KOPT-K1 (cell line): ENCODE measurements around the gene NSMF.

Source experiments
- H3K27ac ChIP-seq: fragments of 200-600 bp; sonication (generic); 2 replicates; pipeline ENCODE4 v1.5.1; 2016; ENCODE audit warnings: antibody characterized with exemption, mild to moderate bottlenecking, low read depth, low read length; ENCODE audit not compliant: poor library complexity, severe bottlenecking
- H3K36me3 ChIP-seq: fragments of 200-600 bp; sonication (generic); 2 replicates; pipeline ENCODE4 v1.5.1; 2017; ENCODE audit warnings: antibody characterized with exemption, mild to moderate bottlenecking, low read length, moderate library complexity; ENCODE audit not compliant: insufficient read depth
- H3K9me3 ChIP-seq: fragments of 200-600 bp; sonication (generic); 2 replicates; pipeline ENCODE4 v1.5.1; 2017; ENCODE audit warnings: antibody characterized with exemption, low read length, mild to moderate bottlenecking; ENCODE audit not compliant: insufficient read depth, poor library complexity, severe bottlenecking

The NSMF gene

DNA sequence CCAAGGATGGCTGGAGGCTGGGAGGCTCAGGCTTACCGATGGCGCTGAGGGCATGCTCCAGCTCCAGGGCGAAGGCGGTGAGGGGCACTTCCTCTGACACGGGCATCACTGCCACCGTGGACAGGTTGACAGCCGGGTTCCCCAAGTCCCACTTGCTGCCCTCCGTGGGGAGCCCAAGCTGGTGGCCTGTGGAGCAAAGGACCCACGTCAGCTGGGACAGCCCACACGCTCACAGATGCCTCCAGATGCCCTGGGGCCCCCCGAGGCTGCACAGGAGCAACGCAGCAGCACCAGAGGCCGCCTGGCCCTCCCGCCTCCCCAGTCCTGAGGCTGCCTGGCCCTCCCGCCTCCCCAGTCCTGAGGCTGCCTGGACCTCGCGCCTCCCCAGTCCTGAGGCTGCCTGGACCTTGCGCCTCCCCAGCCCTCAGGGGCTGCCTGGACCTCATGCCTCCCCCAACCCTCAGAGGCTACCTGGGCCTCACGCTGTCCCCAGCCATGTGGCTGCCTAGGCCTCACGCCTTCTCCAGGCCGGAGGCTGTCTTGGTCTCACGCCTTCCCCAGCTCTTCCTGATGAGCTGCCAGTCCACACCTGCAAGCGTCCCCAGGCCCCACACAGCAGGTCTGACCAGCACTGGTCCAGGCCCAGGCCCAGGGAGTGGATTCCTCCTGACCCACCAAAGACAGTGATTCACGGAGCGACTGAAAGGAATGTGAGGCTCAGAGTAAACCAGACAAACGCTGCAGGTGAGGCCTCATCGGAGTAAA, 25.6 kb upstream of the NSMF start:
- no peaks in the 10 kb centered on the region for H3K9me3 ChIP-seq
- H3K36me3 ChIP-seq = no peaks in the 10 kb centered on the region
- H3K27ac ChIP-seq = no peak overlapping the region

DNA sequence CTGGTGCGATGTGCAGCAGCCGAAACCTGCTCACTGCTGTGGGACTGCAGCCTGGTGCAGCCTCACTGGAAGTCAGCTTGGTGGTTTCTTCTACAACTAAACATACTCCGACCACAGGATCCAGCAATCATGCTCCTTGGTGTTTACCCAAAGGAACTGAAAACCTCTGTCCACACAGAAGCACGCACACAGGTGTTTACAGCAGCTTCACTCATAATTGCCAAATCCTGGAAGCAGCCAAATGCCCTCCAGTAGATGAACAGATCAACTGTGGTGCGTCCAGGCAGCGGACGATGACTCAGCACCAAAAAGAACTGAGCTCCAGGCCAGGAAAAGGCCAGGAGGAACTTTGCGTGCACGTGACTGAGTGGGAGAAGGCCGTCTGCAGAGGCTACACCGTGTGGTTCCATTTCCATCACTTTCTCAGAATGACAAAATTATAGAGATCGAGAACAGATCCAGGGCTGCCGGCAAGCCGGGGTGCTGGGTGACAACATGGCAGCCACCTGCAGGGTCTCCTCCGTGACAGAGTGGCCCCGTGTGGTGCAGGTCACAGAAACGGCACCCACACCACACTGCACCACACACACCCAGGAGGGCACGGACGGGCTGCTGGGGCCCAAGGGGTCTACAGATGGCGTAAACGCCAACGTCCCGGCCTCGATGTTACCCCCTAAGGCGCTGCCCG, 23.1 kb upstream of the NSMF start:
- Histone ChIP-seq H3K9me3 (no peaks in the 10 kb centered on the region), H3K36me3 (no peaks in the 10 kb centered on the region), H3K27ac (no peak overlapping the region)

DNA sequence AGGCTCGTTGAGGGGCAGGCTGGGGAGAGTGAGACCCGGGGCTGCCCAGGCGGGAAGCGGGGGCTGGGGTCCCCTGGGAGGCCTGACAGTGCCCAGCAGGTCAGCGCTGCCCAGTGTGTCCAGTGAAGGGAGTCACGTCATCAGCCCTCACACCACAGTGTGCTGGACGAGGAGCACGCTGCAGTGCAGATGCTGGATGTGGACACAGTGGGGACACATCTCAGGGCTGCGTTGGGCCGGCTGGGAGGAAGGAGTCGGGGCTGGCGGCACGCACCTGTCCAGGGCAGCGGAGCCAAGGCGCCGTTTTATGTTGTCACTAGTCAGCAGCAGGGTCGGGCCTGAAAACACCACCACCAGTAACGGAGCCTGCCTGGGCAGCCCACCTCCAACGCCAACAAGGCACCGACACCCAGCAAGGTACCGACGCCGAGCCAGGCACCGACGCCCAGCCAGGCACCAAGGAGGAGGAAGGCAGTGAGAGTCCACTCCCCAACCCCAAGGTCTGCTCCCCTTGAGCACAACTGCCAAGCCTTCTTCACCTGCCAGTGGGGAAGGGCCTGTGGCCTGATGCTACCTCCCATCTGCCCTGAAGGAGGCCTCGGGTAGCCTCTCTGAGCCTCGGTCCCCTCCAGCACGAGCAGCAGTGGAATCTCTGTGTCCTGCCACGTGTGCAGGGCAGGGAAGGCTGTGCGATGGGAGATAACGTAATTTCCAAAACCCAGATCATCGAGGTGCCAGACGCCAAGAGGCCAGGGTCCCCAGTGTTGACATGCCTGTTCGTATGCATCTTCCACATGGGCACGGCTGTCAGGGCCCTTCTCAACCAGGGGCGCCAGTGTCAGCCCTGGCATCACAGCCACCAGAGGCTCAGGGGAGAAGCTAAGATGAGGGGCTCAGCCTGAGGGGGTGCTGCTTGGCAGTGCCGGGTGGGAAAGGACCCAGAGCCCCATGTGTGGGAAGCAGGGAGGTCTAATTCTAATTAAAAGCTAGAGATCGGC, 21.9 kb upstream of the NSMF start:
- Histone ChIP-seq H3K36me3 (no peaks in the 10 kb centered on the region), H3K27ac (no peak overlapping the region), H3K9me3 (peaks cover 12% of the 10 kb centered on the region)

DNA sequence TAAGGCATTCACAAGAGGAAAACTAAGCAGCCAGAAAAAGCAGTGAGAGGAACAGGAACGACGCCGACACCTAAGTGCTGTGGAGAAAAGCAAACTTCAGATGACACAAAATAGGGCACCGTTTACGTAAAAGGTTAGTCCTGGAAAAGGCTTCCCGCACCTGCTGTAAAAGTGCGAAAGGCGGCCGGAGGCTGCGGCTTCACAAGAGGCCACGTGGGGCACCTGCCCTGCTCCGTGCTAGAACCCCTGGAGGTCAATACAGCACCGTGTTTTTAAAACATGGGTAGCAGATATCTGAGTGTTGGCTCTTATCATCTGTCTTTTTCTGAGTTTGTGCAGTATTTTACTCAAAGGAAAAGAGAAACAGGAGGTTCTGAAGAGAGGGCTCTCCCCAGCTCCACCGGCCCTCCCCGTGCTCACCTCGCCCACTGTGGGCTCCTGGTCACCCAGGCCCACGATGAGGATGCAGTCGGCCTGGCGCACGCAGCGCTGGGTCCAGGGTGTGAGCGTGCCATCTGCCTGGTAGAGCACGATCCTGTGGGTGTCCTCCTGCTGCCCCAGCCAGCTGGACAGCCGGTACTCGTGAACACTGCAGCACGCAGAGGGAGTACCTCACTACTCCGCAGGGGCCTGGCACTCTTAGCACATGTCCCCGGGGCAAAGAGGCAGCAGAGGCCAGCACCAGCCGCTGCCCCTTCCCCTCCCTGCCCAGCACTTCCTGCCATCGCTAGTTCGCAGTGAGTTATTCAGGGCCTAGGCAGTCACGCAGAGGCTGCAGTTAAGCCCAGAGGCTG, 21.0 kb upstream of the NSMF start:
- Histone ChIP-seq H3K27ac (no peak overlapping the region), H3K9me3 (peaks cover 19% of the 10 kb centered on the region), H3K36me3 (no peaks in the 10 kb centered on the region)

DNA sequence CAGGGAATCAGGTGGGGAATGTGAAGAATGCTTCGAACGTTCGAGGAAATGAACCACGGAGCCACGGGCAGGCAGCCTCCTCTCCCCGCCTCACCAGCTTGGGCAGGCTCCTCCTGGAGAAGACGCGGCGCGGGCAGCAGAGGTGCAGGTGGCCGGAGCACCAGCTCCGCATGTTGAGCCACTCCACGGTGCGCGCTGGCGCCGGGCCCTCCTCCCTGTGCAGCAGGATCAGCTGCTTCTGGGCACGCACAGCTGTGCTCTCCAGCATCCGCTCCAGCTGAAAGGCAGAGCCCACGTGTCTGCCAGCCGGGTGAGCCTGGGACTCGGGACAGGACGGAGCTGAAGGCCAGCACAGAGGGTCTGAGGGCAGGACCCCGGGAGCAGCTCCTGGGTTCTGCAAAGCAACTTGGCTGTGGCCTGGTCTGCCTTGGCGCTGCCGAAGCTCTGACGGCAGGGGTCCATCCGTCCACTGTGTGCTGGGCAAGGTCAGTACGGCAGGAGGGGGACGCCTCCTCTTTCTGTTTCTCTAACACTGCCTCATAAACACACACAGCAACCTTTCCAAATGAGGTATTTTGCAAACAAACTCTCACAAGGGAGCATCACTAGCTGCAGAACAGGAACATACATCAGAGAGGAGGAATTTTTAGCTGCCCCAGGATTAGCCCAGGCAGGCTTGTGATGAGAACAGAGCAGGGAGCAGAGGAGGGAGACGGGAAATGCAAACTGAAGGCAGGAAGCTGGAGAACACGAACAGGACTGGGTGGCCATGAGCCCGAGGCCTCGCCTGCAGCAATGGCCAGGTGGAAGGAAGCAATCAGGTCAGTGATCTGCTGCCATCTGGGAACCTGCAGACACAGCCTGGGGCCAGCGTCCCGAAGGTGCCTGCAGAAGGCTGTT, 20.1 kb upstream of the NSMF start:
- H3K27ac ChIP-seq = no peak overlapping the region

DNA sequence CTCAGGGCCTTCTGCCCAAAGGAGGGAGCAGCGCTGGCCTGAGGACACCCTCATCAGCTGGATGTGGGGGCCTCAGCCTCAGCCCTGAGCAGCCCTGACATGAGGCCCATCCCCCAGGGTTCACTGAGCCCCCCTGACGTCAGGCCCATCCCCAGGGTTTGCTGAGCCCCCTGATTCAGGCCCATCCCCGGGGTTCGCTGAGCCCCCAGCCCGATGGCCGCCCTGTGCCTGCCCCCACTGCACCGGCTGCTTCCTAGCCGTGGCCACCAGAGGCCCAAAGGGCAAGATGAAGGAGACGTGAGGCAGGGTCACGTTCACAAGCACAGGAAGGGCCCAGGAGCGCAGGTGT, 19.5 kb upstream of the NSMF start:
- no peaks in the 10 kb centered on the region for H3K36me3 ChIP-seq
- no peak overlapping the region for H3K27ac ChIP-seq
- H3K9me3 ChIP-seq = peaks cover 32% of the 10 kb centered on the region

More for the DNA sequence above, 20.1 kb upstream of the NSMF start:
- Histone ChIP-seq H3K36me3 (no peaks in the 10 kb centered on the region), H3K9me3 (peaks cover 28% of the 10 kb centered on the region)

DNA sequence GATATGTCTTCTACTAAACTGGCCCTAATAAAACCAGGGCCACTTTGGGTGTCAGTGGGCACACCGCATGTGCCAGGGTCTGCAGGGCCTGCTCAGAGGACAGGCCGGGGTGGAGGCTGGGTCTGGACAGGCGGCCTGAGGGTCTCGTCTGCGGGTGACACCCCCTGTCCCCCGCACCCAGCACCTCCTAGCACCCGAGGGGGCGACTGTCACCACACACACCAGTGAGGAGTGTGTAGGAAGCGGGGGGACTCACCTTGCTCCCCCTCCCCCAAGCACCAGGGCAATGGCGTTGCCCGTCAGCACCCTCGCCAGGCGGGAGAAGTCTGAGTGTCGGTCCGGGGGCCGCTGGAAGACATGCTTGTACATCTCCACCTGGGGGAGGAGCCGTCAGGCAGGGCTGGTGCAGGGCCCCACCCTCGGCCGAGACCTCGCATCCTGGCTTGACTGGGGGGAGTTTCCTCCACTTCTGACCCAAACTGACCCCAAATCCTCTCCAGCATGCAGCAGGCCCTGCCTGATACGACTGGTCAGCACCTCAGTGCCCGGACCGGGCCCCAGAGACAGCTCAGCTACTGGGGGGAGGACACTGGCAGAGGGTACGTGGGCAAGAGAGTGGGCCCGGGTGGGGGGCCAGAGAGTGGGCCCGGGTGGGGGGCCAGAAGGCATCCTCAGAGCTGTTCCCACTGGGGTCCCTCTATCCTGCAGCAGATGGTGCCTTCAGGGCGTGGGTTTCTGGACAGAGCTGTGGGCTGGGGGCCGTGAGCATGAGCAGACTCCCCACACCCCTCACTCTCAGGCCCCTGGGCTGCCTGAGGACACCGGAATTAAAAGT, 18.9 kb upstream of the NSMF start:
- H3K27ac ChIP-seq = no peak overlapping the region
- H3K36me3 ChIP-seq = no peaks in the 10 kb centered on the region
- peaks cover 38% of the 10 kb centered on the region for H3K9me3 ChIP-seq

DNA sequence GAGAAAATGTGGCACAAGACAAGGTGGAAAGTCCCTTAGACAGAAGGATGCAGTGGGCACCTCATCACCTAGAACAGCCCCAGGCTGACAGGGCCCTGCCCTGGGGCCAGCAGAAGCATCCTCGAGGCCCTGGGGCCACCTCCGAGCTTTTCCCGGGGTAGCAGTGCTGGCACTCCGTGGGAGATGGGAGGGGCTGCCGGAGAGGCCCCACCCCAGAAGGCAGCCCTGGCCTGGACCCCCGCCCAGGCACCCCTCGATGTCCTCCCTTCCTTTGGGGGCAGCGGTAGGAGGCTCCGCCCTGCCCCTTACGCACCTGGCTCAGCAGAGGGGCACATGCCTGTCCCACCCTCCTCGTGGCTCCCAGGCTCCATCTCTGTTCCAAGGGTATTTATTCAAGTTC, 17.7 kb upstream of the NSMF start:
- Histone ChIP-seq H3K27ac (no peak overlapping the region), H3K9me3 (peaks cover 41% of the 10 kb centered on the region), H3K36me3 (no peaks in the 10 kb centered on the region)

DNA sequence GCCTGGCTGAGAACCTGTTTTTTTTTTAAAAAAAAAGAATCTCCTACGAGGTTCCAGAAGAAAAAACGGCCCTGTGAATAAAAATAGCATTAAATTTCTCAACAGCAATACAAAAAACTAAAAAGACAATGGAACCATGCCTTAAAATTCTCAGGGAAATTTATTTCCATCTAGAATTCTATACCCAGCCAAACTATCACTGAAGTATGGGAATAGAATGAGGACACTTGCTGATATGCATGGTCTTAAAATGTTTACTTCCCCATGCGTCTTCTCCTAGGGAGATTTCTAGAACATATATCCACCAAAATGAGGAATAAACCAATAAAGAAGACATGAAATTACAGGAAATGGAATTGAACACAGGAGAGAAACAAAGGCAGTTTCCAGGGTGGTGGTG, 16.5 kb upstream of the NSMF start:
- Histone ChIP-seq H3K36me3 (no peaks in the 10 kb centered on the region), H3K27ac (no peak overlapping the region), H3K9me3 (peaks cover 41% of the 10 kb centered on the region)

DNA sequence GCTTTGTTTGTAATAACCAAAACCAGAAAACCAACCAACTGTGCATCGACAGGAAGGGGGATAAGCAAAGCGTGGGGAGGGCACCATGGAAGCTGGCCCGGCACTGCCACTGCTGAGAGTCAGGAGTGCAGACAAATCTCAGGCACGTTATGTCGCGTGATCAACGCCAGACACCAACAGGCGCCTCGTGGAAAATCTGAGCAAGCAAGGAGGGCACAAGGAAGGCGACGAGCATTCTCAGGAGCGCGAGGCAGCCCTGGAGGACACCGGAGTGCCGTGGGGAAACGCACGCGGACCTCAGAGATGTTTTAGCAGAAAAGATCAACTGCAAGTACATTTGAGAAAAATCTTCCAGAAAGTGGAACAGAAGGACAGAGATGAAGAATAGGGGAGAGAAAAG, 15.1 kb upstream of the NSMF start:
- Histone ChIP-seq H3K36me3 (no peaks in the 10 kb centered on the region), H3K9me3 (peaks cover 41% of the 10 kb centered on the region), H3K27ac (no peak overlapping the region)

DNA sequence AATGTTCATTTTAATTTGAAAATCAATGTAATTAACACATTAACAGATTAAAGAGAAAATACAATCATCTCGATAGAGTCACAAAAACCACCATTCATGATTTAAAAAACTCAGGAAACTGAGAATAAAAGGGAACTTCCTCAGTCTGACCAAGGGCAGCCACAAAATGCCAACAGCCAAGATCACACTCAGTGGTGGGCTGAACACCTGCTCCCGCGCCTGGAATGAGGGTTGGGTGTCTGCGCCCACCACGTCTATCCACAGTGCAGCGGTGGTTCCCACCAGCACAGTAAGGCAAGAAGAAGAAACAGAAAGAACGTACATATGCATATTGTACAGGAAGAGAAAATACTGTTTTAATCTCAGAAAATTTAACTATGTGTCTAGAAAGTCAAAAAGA, 11.7 kb upstream of the NSMF start:
- peaks cover 27% of the 10 kb centered on the region for H3K9me3 ChIP-seq
- H3K27ac ChIP-seq = no peak overlapping the region
- no peaks in the 10 kb centered on the region for H3K36me3 ChIP-seq

DNA sequence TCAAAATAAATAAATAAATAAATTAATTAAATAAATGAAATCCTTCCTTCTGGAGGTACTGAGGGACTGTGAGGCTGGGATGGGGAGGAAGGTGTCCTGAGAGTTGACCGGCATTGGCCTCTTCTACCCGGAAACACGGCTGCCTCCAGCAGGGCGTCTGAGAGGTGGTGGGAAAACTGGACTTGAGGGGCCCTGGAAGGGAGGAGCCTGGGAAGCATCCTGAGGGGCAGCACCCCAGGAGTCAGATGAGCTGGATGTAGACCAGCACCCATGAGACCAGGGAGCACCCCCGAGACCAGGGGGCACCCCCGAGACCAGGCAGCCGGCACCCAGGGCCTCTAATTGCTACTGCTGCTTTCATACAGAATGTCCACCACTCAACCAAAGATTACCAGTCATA, 8.8 kb upstream of the NSMF start:
- Histone ChIP-seq H3K36me3 (no peaks in the 10 kb centered on the region), H3K9me3 (peaks cover 2% of the 10 kb centered on the region), H3K27ac (no peak overlapping the region)

DNA sequence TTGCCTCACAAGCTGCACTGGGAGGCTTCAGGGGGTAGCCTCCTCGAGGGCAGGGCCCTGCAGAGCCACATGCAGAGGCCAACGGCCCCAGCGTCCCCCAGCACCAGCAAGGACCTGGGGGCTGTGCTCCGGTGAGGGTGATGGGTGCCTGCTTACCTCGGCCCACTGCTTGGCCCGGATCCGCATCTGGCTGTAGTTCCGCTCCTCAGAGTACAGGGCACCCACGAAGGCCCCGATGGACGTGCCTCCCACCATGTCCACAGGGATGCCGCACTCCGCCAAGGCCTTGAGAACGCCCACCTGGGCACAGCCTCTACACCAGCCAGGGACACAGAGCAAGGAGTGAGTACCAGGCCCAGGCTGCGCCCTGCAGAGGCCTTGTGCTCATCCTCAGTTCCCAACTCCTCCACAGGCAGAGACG, 8.0 kb upstream of the NSMF start:
- H3K27ac ChIP-seq = no peak overlapping the region
- H3K9me3 ChIP-seq = no peaks in the 10 kb centered on the region
- H3K36me3 ChIP-seq = no peaks in the 10 kb centered on the region
